HepG2 (cell line): ENCODE measurements around the gene ST8SIA4.

ENCODE experiments used
- CTCF ChIP-seq: sonication (generic); formaldehyde crosslinking; IDR thresholded peaks from 2 replicates; pipeline ENCODE4 v1.5.0; 2020; ENCODE audit warnings: mild to moderate bottlenecking, missing genetic modification reagents, moderate library complexity
- FOXA1 ChIP-seq, 2 experiments: fragments of 450-650 bp in 1 of 2; sonication (generic) in 1 of 2; formaldehyde crosslinking in 1 of 2; IDR thresholded peaks; 2 replicates each; pipeline versions ENCODE4 v1.4.0 to v1.6.1; 2016 to 2020; ENCODE audit warnings: missing genetic modification reagents in 1 of 2
- GTF2F1 ChIP-seq: fragments of 150-350 bp; IDR thresholded peaks from 2 replicates; pipeline ENCODE4 v1.6.1; 2014; ENCODE audit warnings: low read length
- POLR2A ChIP-seq, 2 experiments: IDR thresholded peaks; 2 replicates each; pipeline ENCODE4 v1.6.1; 2011; ENCODE audit warnings: low read depth in 2 of 2, low read length in 2 of 2, mild to moderate bottlenecking in 1 of 2, moderate library complexity in 1 of 2; ENCODE audit not compliant: insufficient read depth in 1 of 2
- TARDBP ChIP-seq: sonication (generic); formaldehyde crosslinking; IDR thresholded peaks from 2 replicates; pipeline ENCODE4 v1.8.0; 2022; ENCODE audit warnings: mild to moderate bottlenecking, missing genetic modification reagents
- TP53 ChIP-seq: sonication (generic); formaldehyde crosslinking; conservative IDR thresholded peaks from 2 replicates; pipeline ENCODE4 v1.4.0; 2020; ENCODE audit warnings: missing genetic modification reagents

DNA sequence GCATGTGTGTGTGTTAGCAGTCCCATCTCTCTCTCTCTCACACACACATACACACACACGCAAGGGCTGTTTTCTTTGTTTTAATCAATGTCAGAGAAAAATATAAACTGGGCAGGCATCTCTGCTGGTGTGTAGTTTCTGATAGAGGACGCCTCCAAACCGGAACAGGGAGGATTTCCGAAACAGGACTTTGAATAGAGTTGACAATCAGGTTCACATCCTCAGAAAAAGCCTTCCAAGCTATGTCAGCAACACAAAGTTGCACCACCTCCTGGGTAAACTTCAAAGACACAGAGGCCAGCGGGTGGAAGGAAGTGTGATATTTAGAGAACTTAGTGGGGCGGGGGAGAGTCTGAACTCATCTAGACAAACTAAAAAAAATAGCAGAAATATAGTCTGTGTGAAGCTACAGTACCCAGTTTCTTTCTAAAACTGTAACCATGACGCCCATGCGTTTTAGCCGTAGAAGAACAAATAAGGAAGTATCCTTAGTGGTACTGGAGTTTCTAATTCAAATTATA is 1.2 kb downstream of the ST8SIA4 start:
- TF ChIP-seq TARDBP (CRISPR knock-in tag): no peak
- TF ChIP-seq FOXA1 (IDR thresholded peaks at IDR 0.05): no peak
- TF ChIP-seq FOXA1 (CRISPR knock-in tag; IDR thresholded peaks at IDR 0.05): no peak
- TF ChIP-seq TP53: no peak
- TF ChIP-seq POLR2A (IDR thresholded peaks at IDR 0.05; ENCODE audit: insufficient read depth in 1 of 2, low read depth in 2 of 2, low read length in 2 of 2): no peak
- TF ChIP-seq CTCF (CRISPR knock-in tag): no peak
- no peak for TF ChIP-seq GTF2F1
